GM04503 (cell line): Measurements from ENCODE around the gene NDUFV3.
"Not testable (repeated sequence)": the region's sequence is repeated elsewhere in the genome, so short reads cannot be mapped to it uniquely, and the experiment has no call there.

ENCODE experiments used
- DNase-seq: peaks from one replicate; pipeline ENCODE4 v3.0.0-alpha.2; 2012; ENCODE audit warnings: low read depth

The NDUFV3 gene

DNA sequence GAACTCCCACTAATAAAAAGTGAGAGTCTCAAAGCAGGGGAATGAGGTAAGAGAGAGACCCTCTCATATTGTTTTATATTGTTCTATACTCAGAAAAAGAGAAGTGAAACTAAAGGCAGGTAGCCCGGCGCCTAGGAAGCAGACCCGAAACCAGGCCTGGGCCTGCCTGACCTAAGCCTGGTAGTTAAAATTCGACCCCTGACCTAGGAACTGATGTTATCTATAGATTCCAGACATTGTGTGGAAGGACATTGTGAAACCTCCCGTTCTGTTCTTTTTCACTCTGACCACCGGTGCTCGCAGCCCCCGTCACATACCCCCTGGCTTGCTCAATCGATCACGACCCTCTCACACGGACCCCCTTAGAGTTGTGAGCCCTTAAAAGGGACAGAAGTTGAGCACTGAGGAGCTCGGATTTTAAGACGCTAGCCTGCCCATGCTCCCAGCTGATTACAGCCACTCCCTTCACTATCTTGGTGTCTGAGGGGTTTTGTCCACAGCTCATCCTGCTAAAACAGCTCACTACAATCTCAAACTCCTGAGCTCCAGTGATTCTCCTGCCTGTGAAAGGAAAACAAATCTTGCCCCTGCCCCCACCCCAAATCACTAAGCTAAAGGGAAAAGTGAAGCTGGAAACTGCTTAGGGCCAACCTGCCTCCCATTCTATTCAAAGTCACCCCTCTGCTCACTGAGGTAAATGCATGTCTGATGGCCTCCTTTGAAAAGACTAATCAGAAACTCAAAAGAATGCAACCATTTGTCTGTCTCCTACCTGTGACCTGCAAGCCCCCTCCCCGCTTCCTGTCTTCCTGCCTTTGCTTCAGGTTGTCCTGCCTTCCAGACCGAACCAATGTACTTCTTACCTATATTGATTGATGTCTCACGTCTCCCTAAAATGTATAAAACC, 44.2 kb downstream of the NDUFV3 start:
- DNase-seq: not testable (repeated sequence)

DNA sequence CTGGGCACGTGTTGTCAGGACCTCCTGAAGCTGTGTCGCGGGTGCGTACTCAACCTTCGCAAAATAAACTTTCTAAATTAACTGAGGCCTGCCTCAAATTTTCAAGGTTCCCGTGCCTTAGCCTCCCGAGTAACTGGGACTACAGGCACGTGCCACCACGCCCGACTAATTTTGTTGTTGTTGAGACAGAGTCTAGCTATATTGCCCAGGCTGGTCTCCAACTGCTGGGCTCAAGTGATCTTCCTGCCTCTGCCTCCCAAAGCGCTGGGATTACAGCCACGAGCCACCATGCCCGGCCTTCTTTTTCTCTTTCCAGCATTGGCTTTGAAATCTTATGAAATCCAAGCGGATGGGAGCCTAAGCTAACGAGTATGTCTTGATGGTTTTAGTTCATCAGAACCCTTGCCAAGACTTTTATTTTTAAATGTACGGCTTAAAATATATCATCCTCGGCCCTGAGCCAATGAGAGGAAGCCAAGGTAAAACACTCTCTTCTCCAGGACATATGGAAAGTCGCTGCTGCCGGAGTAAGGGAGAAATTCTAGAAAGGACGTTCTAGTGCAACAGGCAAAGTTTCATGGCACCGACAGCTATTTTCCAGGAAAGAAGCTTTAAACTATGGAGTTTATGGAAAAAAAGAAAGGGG, 45.0 kb downstream of the NDUFV3 start:
- DNase-seq: no peak

- not testable (repeated sequence) for DNase-seq
These were observed 45.5 kb downstream of the NDUFV3 start for GRCh38 chr21:42938606-42938995.

DNA sequence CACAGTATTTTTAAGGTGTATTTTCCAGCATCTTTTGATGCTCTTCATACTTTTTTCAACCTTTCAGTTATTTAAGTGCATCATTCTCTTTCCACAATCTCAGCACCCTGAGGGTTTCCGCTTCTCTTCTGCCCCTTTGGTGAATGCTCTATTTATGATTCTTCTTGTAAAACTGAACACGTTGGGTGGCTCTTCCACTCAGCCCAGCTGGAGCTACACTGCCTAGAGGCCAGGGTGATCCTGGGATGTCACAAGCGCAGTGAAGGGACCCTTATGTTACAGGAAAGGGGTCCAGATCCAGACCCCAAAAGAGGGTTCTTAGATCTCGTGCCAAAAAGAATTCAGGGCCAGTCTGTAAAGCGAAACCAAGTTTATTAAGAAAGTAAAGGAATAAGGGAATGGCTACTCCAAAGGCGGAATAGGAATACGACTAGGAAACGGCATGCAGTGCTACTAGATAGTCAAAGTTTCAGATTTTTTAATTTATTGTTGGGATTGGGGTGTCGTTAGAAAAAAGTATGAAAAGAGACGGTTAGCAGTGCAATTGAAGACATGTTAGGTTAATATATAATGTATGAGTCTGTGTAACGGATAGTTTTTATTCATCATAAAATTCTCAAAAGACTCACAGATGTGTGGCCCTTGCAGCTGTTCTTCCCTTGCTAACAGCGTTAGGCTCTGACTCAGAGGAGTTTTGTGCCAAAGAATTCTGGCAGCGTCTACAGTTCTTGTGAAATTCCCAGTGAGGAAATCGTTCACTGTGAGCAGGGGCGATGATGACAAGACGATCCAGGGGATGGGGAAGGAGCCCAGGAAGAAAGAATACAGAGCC, 46.7 kb downstream of the NDUFV3 start:
- DNase-seq: peak; percentile 94

DNA sequence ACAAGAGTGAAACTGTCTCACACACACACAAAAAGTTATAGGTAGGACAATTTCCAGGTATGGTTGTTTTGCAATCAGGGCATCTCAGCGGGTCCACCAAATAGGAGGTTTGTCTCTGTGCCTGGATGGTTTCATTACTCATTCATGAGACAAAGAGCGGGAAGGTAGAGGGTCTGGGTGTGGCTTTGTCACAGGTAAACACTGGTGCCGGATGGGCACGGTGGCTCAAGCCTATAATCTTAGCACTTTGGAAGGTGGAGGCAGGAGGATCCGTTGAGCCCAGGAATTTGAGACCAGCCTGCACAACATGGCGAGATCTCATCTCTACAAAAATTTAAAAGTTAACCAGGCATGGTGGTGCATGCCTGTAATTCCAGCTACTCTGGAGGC, 48.6 kb downstream of the NDUFV3 start:
- DNase-seq: no peak

GRCh38 chr21:42942244-42942643, 49.1 kb downstream of the NDUFV3 start:
- DNase-seq: no peak

DNA sequence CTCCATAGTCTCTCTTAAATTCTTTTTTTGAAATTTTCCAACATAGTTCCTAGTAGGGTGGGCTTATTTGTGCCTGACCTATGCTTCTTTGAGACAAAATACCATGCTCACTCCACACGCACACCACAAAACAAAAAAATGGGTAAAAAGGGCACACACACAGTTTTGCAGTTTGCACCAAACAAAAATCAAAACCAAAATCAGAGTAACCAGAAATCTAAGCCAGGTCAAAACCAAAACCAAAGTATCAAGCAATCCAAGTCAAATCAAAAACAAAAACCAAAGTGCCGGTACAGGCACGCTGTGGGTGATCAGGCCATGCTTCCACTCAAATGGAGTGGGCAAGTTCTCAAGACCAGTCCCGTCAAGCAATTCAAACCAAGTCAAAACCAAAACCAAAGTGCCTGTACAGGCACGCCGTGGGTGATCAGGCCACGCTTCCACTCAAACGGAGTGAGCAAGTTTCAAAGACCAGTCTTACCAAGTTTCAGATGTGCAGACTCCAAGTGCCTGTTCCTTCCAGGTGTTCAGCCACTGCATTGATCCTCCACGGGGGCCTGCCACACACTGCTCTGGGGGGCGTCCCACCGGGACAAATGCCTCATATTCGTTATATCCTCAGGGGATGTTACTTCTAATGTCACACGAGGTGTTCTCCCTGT, 56.1 kb downstream of the NDUFV3 start:
- DNase-seq: not testable (repeated sequence)

GRCh38 chr21:42951193-42951592, 58.1 kb downstream of the NDUFV3 start:
- not testable (repeated sequence) for DNase-seq

- no peak for DNase-seq
These were observed 63.9 kb downstream of the NDUFV3 start for GRCh38 chr21:42956824-42957630.

DNA sequence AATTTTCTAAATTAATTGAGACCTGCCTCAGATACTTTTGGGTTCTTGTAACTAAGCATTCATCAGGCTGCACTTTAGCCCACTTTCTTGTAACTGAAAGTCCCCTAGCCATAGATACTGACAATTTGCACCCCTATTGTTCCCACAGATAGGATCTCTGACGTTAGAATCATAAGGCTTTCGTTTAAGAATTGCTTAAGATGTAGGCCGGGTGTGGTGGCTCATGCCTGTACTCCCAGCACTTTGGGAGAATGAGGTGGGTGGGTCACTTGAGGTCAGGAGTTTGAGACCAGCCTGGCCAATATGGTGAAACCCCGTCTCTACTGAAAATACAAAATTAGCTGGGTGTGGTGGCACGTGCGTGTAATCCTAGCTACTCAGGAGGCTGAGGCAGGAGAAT, 65.0 kb downstream of the NDUFV3 start:
- not testable (repeated sequence) for DNase-seq

GRCh38 chr21:42959728-42960127, 66.6 kb downstream of the NDUFV3 start:
- DNase-seq: no peak

DNA sequence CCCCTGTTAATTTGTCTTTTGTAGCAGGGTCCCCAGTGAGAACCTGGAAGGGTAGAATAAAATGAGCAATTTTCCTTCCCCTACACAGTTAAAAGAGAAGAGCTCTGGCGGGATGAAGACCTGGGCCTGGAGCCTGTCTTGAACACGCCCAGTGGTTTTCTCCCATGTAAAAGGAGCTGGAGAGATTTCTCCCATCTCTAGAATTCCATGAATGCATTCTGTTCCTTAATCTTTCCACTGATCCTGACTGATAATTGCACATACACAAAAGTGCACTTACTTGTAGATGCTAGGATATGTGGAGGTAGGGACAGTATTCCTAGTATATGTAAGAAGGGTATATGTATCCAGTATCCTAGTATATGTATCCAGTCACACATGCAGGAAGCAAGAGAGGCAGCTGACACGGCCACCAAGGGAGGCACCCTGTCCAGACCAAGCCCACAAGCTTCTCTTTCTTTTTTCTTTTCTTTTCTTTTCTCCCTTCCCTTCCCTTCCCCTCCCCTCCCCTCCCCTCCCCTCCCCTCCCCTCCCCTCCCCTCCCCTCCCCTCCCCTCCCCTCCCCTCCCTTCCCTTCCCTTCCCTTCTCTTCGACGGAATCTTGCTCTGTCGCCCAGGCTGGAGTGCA, 69.4 kb downstream of the NDUFV3 start:
- no peak for DNase-seq
